Neural progenitor cell (in vitro differentiated cells): Measurements from ENCODE around the gene PTPRR. TPM values are rescaled to one million over a fixed set of nuclear protein-coding genes. Genes with fewer than 3 reads are reported as not detected.

ENCODE experiments used
- DNase-seq: peaks from one replicate; pipeline ENCODE4 v3.0.0-alpha.2; 2016; ENCODE audit warnings: low spot score
- H2AFZ ChIP-seq: fragments of 200-600 bp; sonication (generic); replicated peaks from 2 replicates; pipeline ENCODE4 v1.6.1; 2016; ENCODE audit warnings: antibody characterized with exemption
- H3F3A ChIP-seq: fragments of 200-600 bp; sonication (generic); 2 replicates; pipeline ENCODE4 v1.6.1; 2016; ENCODE audit warnings: antibody characterized with exemption, low read depth
- H3K27ac ChIP-seq: fragments of 200-600 bp; sonication (generic); 2 replicates; pipeline ENCODE4 v1.5.1; 2016; ENCODE audit warnings: mild to moderate bottlenecking
- H3K27me3 ChIP-seq: fragments of 200-600 bp; sonication (generic); 2 replicates; pipeline ENCODE4 v1.6.1; 2016; ENCODE audit warnings: mild to moderate bottlenecking, moderate library complexity
- H3K36me3 ChIP-seq: fragments of 200-600 bp; sonication (generic); 2 replicates; pipeline ENCODE4 v1.5.1; 2016
- H3K4me1 ChIP-seq: fragments of 200-600 bp; sonication (generic); 2 replicates; pipeline ENCODE4 v1.6.1; 2016; ENCODE audit warnings: mixed run types
- H3K4me2 ChIP-seq: fragments of 200-600 bp; sonication (generic); 2 replicates; pipeline ENCODE4 v1.6.1; 2016
- H3K4me3 ChIP-seq: fragments of 200-600 bp; sonication (generic); 2 replicates; pipeline ENCODE4 v1.5.1; 2016
- H3K79me2 ChIP-seq: fragments of 200-600 bp; sonication (generic); 2 replicates; pipeline ENCODE4 v1.6.1; 2016; ENCODE audit warnings: low read depth
- H3K9ac ChIP-seq: fragments of 200-600 bp; sonication (generic); 2 replicates; pipeline ENCODE4 v1.6.1; 2016
- H3K9me3 ChIP-seq: fragments of 200-600 bp; sonication (generic); 2 replicates; pipeline ENCODE4 v1.5.1; 2016; ENCODE audit warnings: low read depth
- H4K20me1 ChIP-seq: fragments of 200-600 bp; sonication (generic); 2 replicates; pipeline ENCODE4 v1.6.1; 2016; ENCODE audit warnings: low read depth
- H3K27ac Mint-ChIP-seq: 3 replicates; pipeline ENCODE4 v1.8.0; 2021; ENCODE audit warnings: mixed read lengths
- H3K27me3 Mint-ChIP-seq: 2 replicates; pipeline ENCODE4 v1.8.0; 2022; ENCODE audit warnings: low read depth, mild to moderate bottlenecking, inconsistent platforms, moderate library complexity, mixed read lengths; ENCODE audit not compliant: insufficient read depth
- H3K36me3 Mint-ChIP-seq: 3 replicates; pipeline ENCODE4 v1.8.0; 2021; ENCODE audit warnings: mixed read lengths
- H3K4me1 Mint-ChIP-seq: 3 replicates; pipeline ENCODE4 v1.8.0; 2021; ENCODE audit warnings: mixed read lengths
- H3K4me3 Mint-ChIP-seq: 3 replicates; pipeline ENCODE4 v1.8.0; 2021; ENCODE audit warnings: mild to moderate bottlenecking, moderate library complexity, mixed read lengths
- H3K9me3 Mint-ChIP-seq: 3 replicates; pipeline ENCODE4 v1.8.0; 2020; ENCODE audit warnings: mixed read lengths
- CTCF ChIP-seq: fragments of 200-600 bp; sonication (generic); IDR thresholded peaks from 2 replicates; pipeline ENCODE4 v1.5.1; 2017; ENCODE audit warnings: antibody characterized with exemption, mild to moderate bottlenecking
- EZH2 ChIP-seq: fragments of 200-600 bp; sonication (generic); IDR thresholded peaks from 2 replicates; pipeline ENCODE4 v1.6.1; 2017; ENCODE audit warnings: antibody characterized with exemption, mild to moderate bottlenecking, moderate library complexity
- EZH2phosphoT487 ChIP-seq: fragments of 200-600 bp; sonication (generic); IDR thresholded peaks from 2 replicates; pipeline ENCODE4 v1.6.1; 2017; ENCODE audit warnings: antibody characterized with exemption
- total RNA-seq: library from RNA; depleted of rRNA; stranded (reverse); fragments of >200 nt; gene quantifications from 2 replicates; pipeline ENCODE4 v1.2.3, GENCODE V29; 2015; ENCODE audit warnings: low replicate concordance

PTPRR gene
- total RNA-seq, 1 donor from 2014 or later = not detected

DNA sequence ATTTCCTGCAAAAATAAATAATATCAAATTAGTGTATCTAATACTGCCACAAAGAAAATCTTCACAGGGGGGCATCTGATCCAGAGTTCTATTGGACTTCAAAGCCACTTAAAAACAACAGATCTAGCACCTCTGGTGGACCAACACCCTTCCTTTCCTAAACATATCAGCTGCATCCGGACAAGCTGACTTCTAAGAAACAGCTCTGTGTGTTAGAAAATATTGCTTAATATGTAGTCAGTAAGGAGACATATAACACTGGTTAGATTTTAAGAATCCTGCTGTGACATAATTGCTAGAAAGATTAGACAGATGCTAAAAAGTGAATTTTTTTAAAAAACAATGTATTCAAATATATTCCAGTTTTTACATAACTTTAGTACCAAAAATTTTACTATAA, 222.2 kb downstream of the PTPRR start:
- no peak overlapping the region for H3K4me2 ChIP-seq
- H2AFZ ChIP-seq = no peak overlapping the region
- Mint-ChIP-seq H3K27ac (no peak overlapping the region), H3K9me3 (no peaks in the 10 kb centered on the region), H3K4me1 (no peaks in the 10 kb centered on the region), H3K27me3 (no peaks in the 10 kb centered on the region), H3K36me3 (no peaks in the 10 kb centered on the region), H3K4me3 (no peak overlapping the region)
- H3K27me3 ChIP-seq = no peaks in the 10 kb centered on the region
- no peak overlapping the region for H3K27ac ChIP-seq
- H3K36me3 ChIP-seq = no peaks in the 10 kb centered on the region
- H3F3A ChIP-seq = no peaks in the 10 kb centered on the region
- H3K4me1 ChIP-seq = no peaks in the 10 kb centered on the region
- H4K20me1 ChIP-seq = no peaks in the 10 kb centered on the region
- no peak for DNase-seq
- H3K9ac ChIP-seq = no peak overlapping the region
- no peak for TF ChIP-seq CTCF
- TF ChIP-seq EZH2 = no peak
- H3K79me2 ChIP-seq = no peaks in the 10 kb centered on the region
- no peaks in the 10 kb centered on the region for H3K9me3 ChIP-seq
- H3K4me3 ChIP-seq = no peak overlapping the region

- H3K27ac Mint-ChIP-seq = no peak overlapping the region
- H3K36me3 Mint-ChIP-seq = no peaks in the 10 kb centered on the region
- Histone ChIP-seq H3K4me2 (no peak overlapping the region), H3K9ac (no peak overlapping the region), H3K27me3 (no peaks in the 10 kb centered on the region), H3K4me1 (no peaks in the 10 kb centered on the region), H2AFZ (no peak overlapping the region), H3K27ac (no peak overlapping the region), H3K79me2 (no peaks in the 10 kb centered on the region), H4K20me1 (no peaks in the 10 kb centered on the region), H3K36me3 (no peaks in the 10 kb centered on the region), H3F3A (no peaks in the 10 kb centered on the region), H3K9me3 (no peaks in the 10 kb centered on the region), H3K4me3 (no peak overlapping the region)
- no peak for TF ChIP-seq EZH2
- TF ChIP-seq CTCF = no peak
- no peak for TF ChIP-seq EZH2phosphoT487
- no peak for DNase-seq
- peaks cover 4% of the 10 kb centered on the region for H3K4me1 Mint-ChIP-seq
- H3K9me3 Mint-ChIP-seq = no peaks in the 10 kb centered on the region
- H3K4me3 Mint-ChIP-seq = no peak overlapping the region
- no peaks in the 10 kb centered on the region for H3K27me3 Mint-ChIP-seq
Observed at GRCh38 chr12:70695361-70696023, 225.0 kb downstream of the PTPRR start.

DNA sequence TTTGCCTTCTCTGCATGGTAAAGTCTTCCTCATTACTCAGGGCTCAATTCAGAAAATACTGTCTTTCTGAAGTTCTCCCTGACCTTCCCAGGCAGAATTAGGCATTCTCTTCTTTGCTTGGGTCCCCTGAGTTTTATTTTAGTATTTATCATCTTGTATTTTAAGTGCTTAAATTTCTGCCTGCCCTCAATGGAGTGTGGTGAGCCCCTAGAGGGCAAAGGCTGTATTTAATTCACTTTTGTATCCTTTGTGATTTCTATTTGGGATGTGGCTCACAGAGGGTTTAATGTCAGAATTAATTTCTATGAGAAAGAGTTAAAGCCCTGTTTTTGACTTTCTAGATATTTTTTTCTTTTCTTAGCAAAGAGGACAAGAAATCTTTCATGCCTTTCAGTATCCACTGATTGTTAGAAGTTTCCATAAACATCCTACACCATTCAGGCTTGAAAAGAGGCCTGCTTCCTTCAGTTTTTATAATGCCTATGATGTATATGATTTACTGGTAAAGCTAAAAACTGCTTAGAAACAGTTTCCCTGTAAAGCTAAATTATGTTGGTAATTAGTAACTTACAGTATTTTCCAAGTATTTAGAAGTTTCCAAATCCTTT, 227.8 kb downstream of the PTPRR start:
- no peaks in the 10 kb centered on the region for H3K27me3 ChIP-seq
- Mint-ChIP-seq H3K27me3 (no peaks in the 10 kb centered on the region), H3K27ac (no peak overlapping the region), H3K4me1 (peaks cover 4% of the 10 kb centered on the region), H3K36me3 (no peaks in the 10 kb centered on the region), H3K4me3 (no peak overlapping the region), H3K9me3 (no peaks in the 10 kb centered on the region)
- no peak overlapping the region for H3K4me3 ChIP-seq
- H3F3A ChIP-seq = no peaks in the 10 kb centered on the region
- no peak overlapping the region for H2AFZ ChIP-seq
- H3K4me2 ChIP-seq = no peak overlapping the region
- H3K9me3 ChIP-seq = no peaks in the 10 kb centered on the region
- no peak overlapping the region for H3K9ac ChIP-seq
- H3K4me1 ChIP-seq = no peaks in the 10 kb centered on the region
- DNase-seq = peak; percentile 7
- no peak overlapping the region for H3K27ac ChIP-seq
- no peaks in the 10 kb centered on the region for H3K79me2 ChIP-seq
- H3K36me3 ChIP-seq = no peaks in the 10 kb centered on the region
- H4K20me1 ChIP-seq = no peaks in the 10 kb centered on the region
- no peak for TF ChIP-seq EZH2
- TF ChIP-seq EZH2phosphoT487 = no peak
- TF ChIP-seq CTCF = peak; percentile 53
